GM12872 (cell line): Measurements from ENCODE around the gene RICTOR.

Experiments
- CTCF ChIP-seq: IDR thresholded peaks from 3 replicates; pipeline ENCODE4 v1.5.1; 2011; ENCODE audit warnings: low read depth, mild to moderate bottlenecking, low read length, moderate library complexity; ENCODE audit not compliant: insufficient read depth

Gene RICTOR

GRCh38 chr5:39062530-39062929 lies 11.7 kb downstream of the RICTOR start:
- TF ChIP-seq CTCF: no peak

- no peak for TF ChIP-seq CTCF
Measured at GRCh38 chr5:39062104-39062503, 12.1 kb downstream of the RICTOR start.

- TF ChIP-seq CTCF: no peak
Measured at GRCh38 chr5:39059064-39059463, 15.1 kb downstream of the RICTOR start.

- no peak for TF ChIP-seq CTCF
Measured at GRCh38 chr5:39058178-39058921, 15.8 kb downstream of the RICTOR start.

- no peak for TF ChIP-seq CTCF
Measured at GRCh38 chr5:39057734-39058133, 16.5 kb downstream of the RICTOR start.

GRCh38 chr5:39055768-39056398 lies 18.3 kb downstream of the RICTOR start:
- no peak for TF ChIP-seq CTCF

- TF ChIP-seq CTCF: no peak
Measured at GRCh38 chr5:39055027-39055767, 19.0 kb downstream of the RICTOR start.
